Measurements from ENCODE around the gene ANKRD35.
"Not testable (repeated sequence)": the region's sequence is repeated elsewhere in the genome, so short reads cannot be mapped to it uniquely, and the experiment has no call there.

The ANKRD35 gene

DNA sequence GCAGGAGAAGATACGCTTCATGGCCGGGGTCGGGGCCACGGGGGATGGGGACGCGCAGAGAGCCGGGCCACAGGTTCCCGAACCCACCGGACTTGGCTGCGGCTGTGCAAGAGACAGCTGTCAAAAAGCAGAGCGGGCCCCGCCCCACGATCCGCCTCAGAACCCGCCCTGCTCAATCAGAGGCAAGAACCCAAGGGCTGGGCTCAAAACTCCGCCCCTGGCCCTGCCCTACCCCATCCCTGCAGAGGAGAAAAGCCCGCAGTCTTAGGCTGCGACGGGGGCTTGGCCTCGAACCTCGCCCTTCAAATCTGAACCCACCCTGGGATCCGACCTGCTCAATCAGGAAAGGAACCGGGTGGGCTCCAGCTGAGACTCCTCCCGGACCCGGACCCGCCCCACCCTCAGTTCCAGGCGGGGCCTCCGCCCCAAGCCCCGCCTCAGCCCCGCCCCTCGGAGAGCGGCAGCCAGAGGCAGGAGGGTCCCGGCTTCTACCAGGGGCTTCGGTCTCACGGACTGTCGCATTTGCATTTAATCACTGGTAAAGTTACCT, at the start of gene ANKRD35:
Gene ANKRD35 (minus strand): TSS at position 129 of the 550 bp plus-strand sequence. CDS start 108 bp downstream, at position 21.
- peak; percentile 54 for DNase-seq

GRCh38 chr1:145932522-145933009, 46.9 kb upstream of the ANKRD35 start:
- DNase-seq = not testable (repeated sequence)

- DNase-seq = no peak
Observed at GRCh38 chr1:145927916-145928643, 42.4 kb upstream of the ANKRD35 start.

DNA sequence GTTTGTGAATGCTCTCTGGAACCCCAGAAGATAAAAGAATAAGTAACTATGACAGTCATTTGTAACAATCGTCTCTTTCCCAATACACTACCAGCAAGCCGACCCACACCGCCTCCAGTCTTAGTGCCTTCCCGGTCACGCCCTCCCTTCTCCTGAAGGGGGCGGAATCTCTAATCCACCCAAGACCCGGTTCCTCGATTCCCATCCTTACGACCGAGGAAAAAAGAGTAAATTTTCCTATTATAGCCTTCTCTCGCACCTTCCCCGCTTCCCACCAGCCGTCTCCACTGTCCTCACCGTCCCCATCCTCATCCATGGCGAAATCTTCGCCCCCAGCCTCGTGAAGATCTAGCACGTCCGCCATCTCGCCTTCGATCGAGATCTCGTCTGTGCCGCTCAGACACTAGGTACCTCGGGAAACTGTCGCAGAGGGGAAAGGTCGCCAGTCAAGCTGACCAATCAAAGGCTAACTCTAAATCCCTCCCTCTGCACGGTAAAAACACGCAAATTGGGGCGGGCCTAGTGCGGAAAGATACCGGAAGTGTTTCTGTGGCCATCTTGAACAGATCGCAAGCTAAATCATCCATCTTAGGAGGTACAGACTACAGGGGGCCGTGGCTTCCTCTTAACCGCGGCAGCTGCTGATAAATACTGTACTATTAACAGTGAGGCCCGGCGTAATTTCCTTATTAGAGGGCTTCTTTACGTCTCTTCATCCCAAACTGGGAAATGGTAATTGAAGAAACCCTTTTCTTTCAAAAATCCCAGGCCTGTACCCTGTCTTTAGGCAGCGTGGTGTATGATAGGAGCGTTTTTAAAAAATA, 41.6 kb upstream of the ANKRD35 start, which contains the start of gene RBM8A:
Gene RBM8A (minus strand): TSS at position 422 of the 824 bp plus-strand sequence. CDS start 58 bp downstream, at position 364.
- peak; percentile 98 for DNase-seq

GRCh38 chr1:145926686-145927062, 41.0 kb upstream of the ANKRD35 start:
- DNase-seq = no peak

DNA sequence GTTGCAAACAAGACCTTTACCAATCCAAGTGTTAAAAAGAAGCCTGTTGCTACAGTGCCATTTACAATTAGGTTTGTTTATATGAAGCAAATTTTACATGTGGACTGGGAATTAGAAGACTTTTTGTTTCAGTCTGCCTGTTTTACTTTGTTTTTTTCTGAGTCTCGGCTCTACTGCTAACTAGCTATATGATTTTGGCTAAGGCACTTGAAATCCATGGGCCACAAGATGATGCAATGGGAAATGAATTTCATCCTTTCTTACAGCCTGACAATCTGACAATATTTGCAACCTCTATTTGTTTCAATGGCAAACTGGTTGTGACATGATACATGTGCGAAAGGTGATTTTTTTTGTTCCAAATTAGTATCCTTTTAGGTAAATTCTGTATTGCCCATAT, 36.6 kb upstream of the ANKRD35 start:
- no peak for DNase-seq

GRCh38 chr1:145920297-145920696, 34.6 kb upstream of the ANKRD35 start:
- not testable (repeated sequence) for DNase-seq

DNA sequence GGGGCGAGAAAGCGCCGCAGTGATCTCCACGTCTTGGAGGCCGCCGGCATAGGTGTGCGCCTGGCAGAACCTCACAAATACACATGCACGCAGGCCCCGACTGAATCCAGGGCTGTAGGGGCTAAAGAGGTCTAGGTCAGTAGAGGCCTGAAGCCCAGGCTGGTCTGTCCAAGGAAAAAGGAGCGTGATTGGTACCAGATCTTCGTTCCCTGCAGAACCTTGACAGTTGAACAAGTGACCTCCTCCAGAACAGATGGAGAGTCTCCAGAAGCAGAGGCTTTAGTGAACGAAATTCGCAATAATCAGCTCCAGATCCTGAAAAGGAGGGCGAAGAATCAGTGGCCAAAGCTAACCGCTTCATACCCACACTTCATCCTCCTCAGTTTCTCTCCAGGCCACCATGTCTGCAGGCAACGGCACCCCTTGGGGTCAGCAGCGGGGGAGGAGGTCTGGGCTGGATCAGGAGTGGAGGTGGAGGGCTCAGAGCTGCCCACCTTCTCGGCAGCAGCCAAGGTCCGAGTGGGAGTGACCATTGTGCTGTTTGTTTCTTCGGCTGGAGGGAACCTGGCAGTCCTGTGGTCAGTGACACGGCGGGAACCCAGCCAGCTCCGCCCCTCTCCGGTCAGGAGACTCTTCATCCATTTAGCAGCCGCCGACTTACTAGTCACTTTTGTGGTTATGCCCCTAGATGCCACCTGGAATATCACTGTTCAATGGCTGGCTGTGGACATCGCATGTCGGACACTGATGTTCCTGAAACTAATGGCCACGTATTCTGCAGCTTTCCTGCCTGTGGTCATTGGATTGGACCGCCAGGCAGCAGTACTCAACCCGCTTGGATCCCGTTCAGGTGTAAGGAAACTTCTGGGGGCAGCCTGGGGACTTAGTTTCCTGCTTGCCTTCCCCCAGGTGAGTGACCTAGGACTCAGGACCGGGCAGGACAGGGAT, 33.6 kb upstream of the ANKRD35 start:
- DNase-seq = no peak

DNA sequence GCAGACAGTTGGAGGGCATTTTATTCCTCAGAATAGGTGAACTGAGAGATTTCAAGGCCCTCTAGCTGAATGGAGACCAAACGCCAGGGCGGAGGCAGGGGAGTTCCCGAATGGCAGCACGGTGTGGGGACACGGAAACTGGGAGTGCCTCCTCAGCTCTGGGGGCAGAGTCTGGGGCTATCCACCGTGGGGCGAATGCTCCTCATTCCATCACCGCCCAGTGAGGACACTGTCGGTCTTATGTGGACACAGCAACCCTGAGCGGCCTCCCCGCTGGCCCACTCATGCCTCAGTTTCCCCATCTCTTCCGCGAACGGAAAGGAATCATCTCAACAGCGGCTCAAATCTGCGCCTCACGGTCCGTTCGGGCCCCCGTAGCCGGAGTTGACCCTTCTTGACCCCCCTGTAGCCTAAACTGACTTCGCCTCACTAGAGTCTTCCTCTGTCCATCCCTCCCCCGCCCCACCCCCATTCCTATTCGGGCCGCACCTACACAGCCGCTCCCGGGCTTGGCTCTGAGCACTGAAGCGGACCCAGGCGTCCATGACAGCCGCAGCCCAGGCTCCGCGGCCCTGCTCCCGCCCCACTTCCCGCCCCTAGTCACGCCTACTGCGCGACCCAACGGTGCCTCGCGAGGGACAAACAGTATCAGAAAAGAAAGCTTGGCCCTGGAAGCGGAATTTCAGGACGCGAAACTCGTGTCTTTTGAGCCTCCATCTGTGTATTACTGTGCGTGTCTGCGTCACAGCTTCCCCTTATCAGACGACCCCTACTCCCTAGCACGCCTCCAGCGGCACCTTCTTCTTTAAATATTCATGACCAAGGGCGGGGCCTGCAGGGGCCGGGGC, 32.7 kb upstream of the ANKRD35 start, which contains the start of gene PEX11B:
Gene PEX11B (minus strand): TSS at position 574 of the 848 bp plus-strand sequence. CDS start 29 bp downstream, at position 545.
- DNase-seq = peak; percentile 79

DNA sequence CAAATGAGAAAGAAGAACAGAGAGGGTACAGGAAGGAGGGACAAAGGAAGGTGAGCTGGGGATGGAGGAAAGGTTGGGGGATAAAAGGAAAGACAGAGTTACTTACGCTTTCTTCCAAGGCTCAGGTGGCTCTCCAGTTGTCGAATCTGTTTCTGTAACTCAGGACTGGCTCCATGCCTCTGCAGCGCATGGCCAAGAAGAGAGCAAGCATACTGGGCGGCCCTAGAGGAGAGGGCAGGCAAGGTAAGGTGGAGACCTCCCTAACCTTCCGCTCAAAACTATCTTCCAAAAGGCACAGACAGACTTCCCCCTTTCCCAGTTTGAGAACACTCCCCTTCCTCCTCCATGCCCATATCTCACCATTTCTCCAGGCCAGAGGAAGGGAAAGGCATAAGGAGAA, 31.9 kb upstream of the ANKRD35 start:
- no peak for DNase-seq

DNA sequence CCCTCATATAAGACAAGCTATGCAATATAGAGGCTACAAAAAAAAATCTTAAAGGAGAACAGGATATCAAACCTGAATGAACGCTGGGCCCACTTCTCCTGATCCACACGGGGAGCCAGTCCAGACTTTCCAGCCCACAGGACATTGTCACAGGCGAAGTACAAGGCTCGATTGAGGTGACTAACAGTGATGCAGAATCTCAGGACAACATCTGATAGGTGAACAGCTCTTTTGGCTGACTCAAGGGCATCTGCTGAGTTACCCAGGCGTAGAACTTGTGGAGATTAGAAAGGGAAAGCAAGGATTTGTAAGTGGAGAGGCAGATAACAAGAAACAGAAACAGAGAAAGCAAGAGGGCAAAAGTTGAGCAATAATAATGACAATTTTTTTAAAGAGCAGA, 31.1 kb upstream of the ANKRD35 start:
- no peak for DNase-seq

DNA sequence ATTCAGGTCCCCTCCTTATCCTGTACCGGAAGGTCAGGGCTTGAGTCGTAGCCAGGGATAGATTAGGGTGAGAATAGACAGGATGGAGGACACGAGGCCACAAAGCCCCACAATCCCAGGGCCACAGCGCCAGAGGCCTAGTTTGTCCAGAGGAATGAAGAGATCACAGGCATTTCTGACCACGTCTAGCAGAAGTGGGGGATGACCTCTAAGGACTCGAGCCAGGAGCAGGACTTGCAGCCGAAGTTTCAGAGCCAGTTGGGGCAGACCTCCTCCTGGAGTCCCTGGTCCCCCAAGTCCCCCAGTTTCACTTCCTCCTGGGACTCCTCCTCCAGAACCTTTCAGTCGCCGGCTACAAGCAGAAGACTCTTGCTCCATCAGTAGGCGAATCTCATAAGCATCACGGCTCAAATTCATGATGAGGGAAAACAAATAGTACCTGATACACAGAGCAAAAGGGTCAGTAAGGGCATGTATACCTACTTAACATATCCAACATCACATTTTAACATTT, 26.5 kb upstream of the ANKRD35 start:
- no peak for DNase-seq

GRCh38 chr1:145908653-145909052, 23.0 kb upstream of the ANKRD35 start:
- no peak for DNase-seq

DNA sequence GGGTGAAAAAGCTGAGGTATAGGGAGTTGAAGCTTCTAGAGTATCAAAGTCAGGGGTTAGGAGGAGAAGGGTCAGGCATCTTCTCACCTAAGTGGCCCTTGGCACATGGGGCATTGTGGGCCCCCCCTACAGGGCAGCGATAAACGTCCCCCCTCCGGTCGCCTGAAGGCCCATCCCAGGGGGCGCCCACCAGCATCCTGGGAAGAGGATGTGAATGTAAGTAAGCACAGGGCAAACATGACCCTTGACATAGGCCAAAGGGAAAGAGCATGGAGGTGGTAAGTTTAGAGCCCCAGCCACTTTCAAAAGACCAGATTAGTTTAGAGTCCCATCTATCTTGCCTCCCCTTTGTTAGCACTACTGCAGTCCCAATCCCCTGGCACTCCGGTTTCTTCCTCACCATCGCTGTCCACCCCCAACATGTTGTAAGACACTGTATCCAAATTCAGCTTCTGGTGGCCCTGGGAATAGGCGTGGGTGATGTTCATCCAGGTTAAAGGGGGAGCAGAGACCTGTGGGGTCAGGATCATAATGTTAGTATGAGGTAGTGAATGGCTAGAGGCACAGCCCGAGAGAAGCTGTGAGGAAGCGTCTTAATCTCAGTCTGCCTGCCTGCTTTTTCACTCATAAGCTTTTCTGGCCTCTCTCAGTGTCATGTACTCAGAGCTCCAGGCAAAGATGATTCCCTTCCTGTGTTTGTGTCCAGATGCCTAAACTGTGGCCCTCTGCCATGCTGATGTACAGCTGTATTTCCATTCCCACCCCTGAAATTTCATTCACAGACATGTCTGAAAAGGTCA, 21.5 kb upstream of the ANKRD35 start:
- no peak for DNase-seq

DNA sequence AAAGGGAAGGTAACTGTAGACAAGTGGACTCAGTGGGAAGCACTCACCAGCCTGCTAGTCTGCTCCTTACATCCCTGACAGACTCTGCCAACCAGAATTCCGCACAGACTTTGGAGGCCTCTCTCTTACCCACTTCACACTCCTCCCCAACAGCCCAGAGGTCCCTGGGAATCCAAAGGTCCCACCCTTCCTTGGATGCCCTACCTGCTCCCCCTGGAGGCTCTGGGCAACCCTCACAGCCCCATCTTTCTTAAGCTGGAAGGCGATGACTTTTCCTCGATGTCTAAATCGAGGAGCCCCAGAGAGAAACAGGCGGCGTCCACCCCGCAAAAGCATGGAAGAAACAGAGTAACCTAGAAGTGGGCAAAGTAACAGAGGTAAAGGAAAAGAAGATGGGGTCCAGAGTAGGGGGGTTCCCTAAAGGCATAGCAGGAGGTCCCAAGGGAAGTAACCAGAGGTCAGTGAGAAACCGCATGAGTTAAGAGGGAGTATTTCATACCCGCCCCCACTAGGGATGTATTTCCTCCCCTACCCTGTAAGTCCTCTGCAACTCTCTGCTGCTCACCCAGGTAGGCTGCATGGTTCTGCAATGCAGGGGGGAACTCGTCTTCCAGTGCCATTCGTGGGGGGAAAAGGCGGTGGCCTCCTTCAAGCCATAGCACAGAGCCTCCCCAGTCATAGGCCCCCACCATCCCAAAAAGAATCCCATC, 15.8 kb upstream of the ANKRD35 start:
- no peak for DNase-seq

DNA sequence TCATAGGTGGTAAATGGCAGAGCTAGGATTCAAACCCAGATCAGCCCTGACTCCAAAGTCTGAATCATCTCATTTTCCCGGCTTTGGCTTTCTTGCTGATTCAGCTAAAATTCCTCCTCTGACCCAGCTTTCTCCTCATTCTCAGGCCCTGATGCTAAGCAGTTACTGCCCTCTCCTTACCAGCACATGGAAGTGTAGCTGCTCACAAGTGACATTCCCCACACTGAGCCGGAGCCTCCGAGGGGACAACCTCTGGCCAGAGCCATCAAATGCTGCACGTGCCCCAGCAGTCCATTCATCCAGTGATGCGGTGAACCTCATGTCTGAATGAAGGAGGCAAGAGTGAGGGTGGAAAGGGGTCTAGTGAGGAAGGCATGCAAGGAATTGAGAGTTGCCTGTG, 13.1 kb upstream of the ANKRD35 start:
- no peak for DNase-seq

DNA sequence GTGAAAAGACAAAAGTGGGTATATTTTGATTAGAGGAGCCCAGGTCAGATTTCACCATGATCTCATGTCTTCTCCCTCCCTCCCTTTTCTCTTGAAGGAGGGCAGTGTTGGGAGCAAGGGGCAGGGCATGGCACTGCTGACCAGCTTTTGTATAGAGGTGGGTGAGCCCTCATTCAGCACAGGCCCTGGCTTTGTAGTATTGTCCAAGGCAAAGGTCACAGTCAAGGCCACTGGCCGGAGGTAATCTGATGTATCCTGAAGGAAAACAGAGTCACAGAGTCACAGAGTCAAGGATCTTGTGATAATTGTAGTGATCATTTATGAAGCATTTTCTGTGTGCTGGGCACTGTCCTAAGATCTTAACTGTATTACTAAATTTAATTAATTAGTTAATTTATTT, 12.3 kb upstream of the ANKRD35 start:
- no peak for DNase-seq

DNA sequence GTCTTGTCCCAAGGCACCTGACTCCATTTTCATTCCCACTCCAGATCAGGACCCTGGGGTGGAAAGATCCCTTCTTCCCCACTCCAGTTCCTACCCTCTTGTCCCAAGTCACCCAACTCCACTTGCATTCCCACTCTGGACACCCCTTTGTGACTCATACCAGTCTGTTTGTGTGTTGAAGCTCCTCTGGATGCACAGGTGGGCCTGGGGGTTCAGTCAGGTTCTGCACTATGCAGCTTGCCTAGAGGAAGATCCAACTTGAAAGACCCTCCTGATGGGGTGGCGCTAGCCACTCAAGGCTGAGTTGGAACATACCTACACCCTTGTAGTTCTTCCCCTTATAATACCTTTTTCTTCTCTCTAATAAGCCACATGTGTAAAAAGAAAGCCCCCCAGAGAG, 9.8 kb upstream of the ANKRD35 start:
- DNase-seq = no peak

- DNase-seq = no peak
Observed at GRCh38 chr1:145893306-145894055, 7.8 kb upstream of the ANKRD35 start.

All from NCI-H1105 (cell line).